Tibial nerve (tissue), 3 donors: ENCODE measurements around the gene GRIN2A.

Source experiments
- CTCF ChIP-seq, 5 experiments: fragments of 200-600 bp in 3 of 5; fragments of 450-650 bp in 2 of 5; sonication (generic) in 3 of 5; IDR thresholded peaks; one replicate each; pipeline ENCODE4 v1.5.1; 2016 to 2019; ENCODE audit warnings: antibody characterized with exemption in 5 of 5, mild to moderate bottlenecking in 3 of 5, moderate library complexity in 2 of 5
- POLR2A ChIP-seq, 2 donors: fragments of 450-650 bp; IDR thresholded peaks; one replicate each; pipeline ENCODE4 v1.6.1; 2017; ENCODE audit warnings: antibody characterized with exemption in 2 of 2, mild to moderate bottlenecking in 2 of 2, moderate library complexity in 2 of 2

- TF ChIP-seq CTCF (IDR thresholded peaks at IDR 0.05): no peak
- TF ChIP-seq POLR2A (IDR thresholded peaks at IDR 0.05): no peak
These were observed 103.7 kb downstream of the GRIN2A start for GRCh38 chr16:10078541-10078949.
